ENCODE results near the gene SLC7A6OS. TPM values are rescaled to one million over a fixed set of nuclear protein-coding genes. Genes with fewer than 3 reads are reported as not detected.

SLC7A6OS gene
- total and polyA plus RNA-seq, 2 experiments from 2014 or later: 16.4 to 17.9 TPM

GRCh38 chr16:68345351-68345810, 34.6 kb upstream of the SLC7A6OS start (continued):
- TF ChIP-seq CTCF (conservative IDR thresholded peaks at IDR 0.05; ENCODE audit: low read depth in 2 of 2) (no peak), NANOG (IDR thresholded peaks at IDR 0.05; ENCODE audit: borderline replicate concordance) (no peak), POLR2AphosphoS5 (IDR thresholded peaks at IDR 0.05; ENCODE audit: low read depth) (no peak), ETS1 (IDR thresholded peaks at IDR 0.05) (no peak), ZNF331 (CRISPR knock-in tag; IDR thresholded peaks at IDR 0.05; ENCODE audit: low read depth) (no peak)

GRCh38 chr16:68344252-68344651, 33.5 kb upstream of the SLC7A6OS start:
- no peak overlapping the region for H3K4me2 ChIP-seq
- H3K36me3 Mint-ChIP-seq (ENCODE audit: low read depth): peaks cover 74% of the 10 kb centered on the region
- ATAC-seq: no peak
- TF ChIP-seq POLR2AphosphoS5 (IDR thresholded peaks at IDR 0.05; ENCODE audit: low read depth): no peak
- no peak for TF ChIP-seq ZNF462 (CRISPR knock-in tag; IDR thresholded peaks at IDR 0.05)
- TF ChIP-seq ZNF114 (CRISPR knock-in tag; IDR thresholded peaks at IDR 0.05): no peak
- no peak for TF ChIP-seq CREB1 (CRISPR knock-in tag; IDR thresholded peaks at IDR 0.05; ENCODE audit: low read depth)
- no peak for TF ChIP-seq EZH2 (IDR thresholded peaks at IDR 0.05; ENCODE audit: low read depth, unreplicated experiment)
- TF ChIP-seq ZNF331 (CRISPR knock-in tag; IDR thresholded peaks at IDR 0.05; ENCODE audit: low read depth): no peak
- no peak for TF ChIP-seq JUNB (IDR thresholded peaks at IDR 0.05; ENCODE audit: unreplicated experiment)
- no peak for TF ChIP-seq REST (IDR thresholded peaks at IDR 0.05; ENCODE audit: unreplicated experiment)
- TF ChIP-seq NANOG (IDR thresholded peaks at IDR 0.05; ENCODE audit: borderline replicate concordance): no peak
- no peak for TF ChIP-seq EZH2phosphoT487 (IDR thresholded peaks at IDR 0.05; ENCODE audit: unreplicated experiment)

More at GRCh38 chr16:68344252-68344651, 33.5 kb upstream of the SLC7A6OS start:
- Histone ChIP-seq H3K9me2 (ENCODE audit: insufficient read depth) (no peaks in the 10 kb centered on the region), H3K27me3 (ENCODE audit: insufficient read depth) (no peaks in the 10 kb centered on the region), H4K20me1 (replicated peaks; ENCODE audit: insufficient read depth) (no peaks in the 10 kb centered on the region; the same call in 1 of the 2 replicates), H3K27ac (ENCODE audit: low read depth) (no peak overlapping the region), H3K36me3 (ENCODE audit: insufficient read depth) (peaks cover 12% of the 10 kb centered on the region), H2AFZ (no peak overlapping the region), H3K4me1 (ENCODE audit: insufficient read depth) (no peaks in the 10 kb centered on the region; the same call in 1 of the 2 replicates), H3K79me2 (replicated peaks; ENCODE audit: insufficient read depth) (no peaks in the 10 kb centered on the region), H3F3A (replicated peaks; ENCODE audit: low read depth) (peaks cover 9% of the 10 kb centered on the region; the same call in 1 of the 2 replicates), H3K4me3 (no peak overlapping the region)
- Mint-ChIP-seq H3K27me3 (ENCODE audit: insufficient read depth, low read depth, poor library complexity) (peaks cover 3% of the 10 kb centered on the region), H3K27ac (no peak overlapping the region), H3K4me3 (no peak overlapping the region), H3K9me3 (no peaks in the 10 kb centered on the region), H3K4me1 (no peaks in the 10 kb centered on the region)
- no peak for DNase-seq (ENCODE audit: low spot score)
